Anterior cingulate cortex (tissue), 58 donors: Measurements from ENCODE around the gene SHE.

Experiments
- DNase-seq, 58 donors: peaks; one replicate each; lab custom pipeline; 2025; lab: John Stamatoyannopoulos, UW

Gene SHE

DNA sequence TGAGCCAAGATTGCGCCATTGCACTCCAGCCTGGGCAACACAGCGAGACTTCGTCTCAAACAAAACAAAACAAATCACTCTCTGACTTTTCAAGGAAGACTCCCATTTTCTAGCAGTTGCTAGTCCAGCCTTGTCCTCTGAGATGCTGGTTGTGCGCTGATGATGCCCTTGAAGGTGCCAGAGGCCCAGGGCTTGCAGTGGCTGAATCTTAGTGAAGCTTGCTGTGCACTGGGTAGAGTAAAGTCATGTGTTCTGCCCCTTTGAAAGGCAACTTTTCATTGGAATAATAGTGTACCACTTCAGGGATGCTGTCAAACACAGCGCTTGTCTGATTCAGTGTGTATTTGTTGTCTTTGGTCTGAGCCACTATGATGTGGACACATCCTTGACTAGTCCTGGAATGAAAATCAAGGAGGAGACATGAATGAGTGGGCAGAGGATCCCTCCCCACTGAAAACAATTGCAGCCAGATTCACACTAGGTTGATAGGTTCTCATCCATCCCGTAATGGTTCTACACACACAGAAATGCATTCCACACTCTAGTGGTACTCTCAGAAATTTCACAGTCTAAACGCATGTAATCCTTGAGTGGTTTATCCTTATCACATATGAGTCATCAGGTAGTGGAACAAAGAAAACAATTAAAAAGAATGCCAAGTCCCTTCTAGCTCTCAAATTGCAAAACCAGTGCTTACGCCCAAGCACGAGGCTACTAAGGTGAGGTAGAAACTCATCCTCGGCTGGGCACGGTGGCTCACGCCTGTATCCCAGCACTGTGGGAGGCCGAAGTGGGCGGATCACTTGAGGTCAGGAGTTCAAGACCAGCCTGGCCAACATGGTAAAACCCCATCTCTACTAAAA, 18.0 kb downstream of the SHE start:
- DNase-seq: no peak

DNA sequence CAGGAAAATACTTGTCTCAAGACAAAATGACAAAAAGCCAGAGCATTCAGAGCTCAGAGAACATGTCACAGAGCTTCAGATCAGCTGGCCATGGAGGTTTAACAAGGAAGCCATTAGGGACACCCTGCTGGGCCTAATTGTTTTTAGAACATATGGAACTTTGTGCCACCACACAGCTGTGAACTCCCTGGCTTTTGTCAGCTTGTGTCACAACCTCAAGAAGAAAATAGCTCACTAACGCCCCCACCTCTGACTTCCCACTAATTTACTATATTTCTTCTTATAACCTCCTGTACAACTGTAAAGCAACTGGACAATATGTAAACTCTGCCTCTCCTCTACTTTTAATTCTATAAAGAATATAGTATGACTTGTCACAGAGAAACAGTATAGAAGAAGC, 21.2 kb downstream of the SHE start:
- no peak for DNase-seq

DNA sequence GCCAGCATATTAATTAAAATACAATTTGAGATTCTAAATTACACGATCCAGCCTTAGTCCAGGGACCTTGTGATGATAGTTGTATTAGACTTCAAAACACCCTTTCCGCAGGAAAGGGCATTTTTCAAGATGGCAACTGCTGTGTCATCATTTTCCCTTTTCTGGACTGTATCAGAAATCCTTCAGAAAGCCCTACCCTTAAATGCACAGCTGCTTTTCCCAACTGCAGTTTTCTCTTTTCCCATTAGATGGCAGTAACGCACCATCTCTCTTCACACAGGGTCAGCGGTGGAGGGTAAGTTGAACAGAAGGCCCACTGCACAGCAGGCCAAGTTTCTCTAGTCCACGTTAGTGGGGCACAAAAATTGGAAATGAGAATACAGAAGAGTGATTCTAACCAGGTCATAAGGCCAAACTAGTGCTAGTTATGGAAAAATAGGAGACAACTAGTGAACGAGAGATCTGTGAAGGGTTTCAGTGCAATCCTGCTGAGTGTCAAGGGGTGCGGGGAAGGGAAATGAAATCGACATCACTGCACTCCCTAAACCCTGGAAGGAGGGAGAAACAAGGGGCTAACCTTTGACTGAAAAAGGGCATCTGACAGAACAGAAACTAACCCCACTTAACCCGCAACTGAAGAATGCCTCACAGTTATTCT, 22.3 kb downstream of the SHE start:
- peak in 47 of 58 donors; percentile 16 to 85 (median 49) for DNase-seq

DNA sequence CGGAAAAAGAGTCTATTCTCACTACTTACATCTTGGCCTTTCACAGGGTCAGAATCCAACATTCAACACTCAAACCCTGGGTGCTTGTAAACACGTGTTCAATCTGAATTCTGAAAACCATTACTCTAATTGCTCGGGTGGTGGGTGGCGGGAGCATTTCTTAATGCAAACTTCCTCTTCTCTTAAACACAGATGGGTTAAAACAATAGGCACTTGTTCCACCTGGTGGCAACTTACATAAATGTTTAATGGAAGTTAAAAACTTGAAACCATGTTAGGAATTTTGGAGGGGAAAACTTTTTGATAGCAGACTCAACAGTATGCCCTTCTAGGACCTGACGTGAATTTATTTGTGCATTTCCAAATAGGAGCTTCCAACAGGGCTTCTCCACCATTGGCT, 23.6 kb downstream of the SHE start:
- DNase-seq: no peak

DNA sequence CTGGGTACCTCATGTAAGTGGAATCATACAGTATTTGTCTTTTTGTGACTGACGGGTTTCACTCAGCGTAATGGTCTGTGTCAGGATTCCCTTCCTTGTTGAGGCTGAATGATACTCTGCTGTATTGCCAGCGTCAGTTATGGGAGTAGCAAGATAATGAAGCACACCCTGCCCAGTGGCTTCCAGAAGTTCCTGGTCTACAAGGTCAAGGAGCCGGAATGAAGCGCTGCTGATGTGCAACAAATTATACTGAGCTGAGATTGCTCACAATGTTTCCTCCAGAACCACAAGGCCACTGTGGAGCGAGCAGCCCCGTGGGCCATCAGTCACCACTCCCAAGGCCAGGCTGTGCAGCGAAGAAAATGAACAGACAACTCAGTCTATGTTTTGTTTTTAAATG, 24.2 kb downstream of the SHE start:
- DNase-seq: no peak

DNA sequence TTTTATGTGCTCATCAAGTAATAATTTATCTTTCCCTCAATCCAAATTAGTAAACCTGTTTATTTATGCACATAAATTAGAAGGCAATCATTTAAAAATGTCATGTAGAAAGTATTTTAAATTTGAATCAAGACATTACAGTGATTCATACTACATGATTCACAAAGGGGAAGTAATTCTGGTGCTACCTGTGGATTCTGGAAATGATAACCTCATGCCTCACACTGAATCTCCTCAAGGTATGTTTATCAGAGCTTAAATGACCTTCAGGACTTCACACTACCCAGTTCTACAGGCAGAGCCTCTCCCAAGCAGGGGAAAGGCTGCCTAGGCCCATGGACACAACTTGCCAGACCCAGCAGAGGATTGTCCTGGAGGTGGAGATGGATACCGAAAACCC, 25.4 kb downstream of the SHE start:
- DNase-seq: no peak

DNA sequence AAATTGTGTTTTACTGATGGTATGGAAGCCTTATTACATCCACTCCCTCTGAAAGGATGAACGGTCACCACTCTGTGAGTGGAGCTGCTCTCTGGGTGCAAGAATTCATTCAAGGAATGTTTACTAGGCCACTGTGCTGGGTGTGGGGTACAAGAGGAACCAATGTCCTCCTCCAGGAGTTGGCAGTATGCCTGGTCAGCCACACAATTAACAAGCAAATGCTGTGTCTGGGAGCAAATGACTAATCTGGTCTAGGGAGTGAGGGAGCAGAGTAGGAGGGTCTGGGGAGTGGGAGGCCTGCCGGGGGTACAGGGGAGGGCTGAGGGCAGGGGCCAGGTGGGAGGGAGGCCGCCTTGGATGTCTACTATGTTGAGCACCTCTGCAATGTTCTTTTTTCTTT, 27.4 kb downstream of the SHE start:
- DNase-seq: peak in 55 of 58 donors; percentile 16 to 92 (median 72)

DNA sequence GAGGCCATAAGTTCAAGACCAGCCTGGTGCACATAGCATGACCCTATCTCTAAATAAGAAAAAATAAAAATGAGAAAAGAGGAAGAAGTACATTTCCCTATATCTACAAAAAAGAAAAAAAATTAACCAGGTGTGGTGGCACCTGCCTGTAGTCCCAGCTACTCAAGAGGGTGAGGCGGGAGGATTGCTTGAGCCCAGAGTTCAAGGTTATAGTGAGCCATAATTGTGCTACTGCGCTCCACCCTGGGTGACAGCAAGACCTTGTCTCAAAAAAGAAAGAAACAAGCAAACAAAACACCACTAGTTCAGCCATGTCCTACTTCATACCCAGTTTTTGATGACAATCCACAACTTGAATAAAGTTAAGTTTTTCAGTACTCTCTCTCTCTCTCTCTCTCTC, 30.9 kb downstream of the SHE start:
- DNase-seq: no peak

DNA sequence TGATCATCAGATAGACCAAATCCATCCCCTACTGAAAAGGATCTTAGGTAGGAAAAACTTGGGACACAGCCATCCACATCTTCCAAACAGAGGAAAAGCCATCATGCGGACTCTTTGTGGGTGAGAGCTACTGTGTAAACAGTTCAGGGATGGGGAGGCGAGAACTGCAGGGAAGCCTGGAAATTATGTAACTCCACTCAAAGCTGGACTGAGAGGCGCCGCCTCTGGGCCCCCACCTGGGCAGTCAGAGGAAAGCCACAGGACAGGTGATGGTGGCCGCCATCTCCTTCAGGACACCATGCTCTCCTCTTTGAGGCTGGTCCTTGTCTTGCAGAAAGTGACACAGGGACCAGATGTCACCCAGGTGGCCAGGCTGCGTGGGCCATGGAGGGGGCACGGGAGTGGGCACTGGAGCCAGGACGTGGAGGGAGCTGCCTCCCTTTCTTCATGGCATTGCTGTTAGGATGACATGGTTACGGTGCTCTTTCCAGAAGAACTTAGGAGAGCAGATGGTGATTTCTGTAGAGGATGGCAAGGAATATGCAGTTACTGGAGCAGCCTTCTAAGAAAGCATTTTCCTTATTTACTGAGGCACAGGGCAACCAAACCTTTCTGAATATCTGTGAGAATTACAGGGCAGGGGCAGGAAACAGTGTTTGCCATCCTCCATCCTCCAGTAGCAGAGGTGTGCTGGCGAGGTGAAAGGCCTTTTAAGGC, 32.2 kb downstream of the SHE start:
- peak in 7 of 58 donors; percentile 9 to 45 (median 24) for DNase-seq

DNA sequence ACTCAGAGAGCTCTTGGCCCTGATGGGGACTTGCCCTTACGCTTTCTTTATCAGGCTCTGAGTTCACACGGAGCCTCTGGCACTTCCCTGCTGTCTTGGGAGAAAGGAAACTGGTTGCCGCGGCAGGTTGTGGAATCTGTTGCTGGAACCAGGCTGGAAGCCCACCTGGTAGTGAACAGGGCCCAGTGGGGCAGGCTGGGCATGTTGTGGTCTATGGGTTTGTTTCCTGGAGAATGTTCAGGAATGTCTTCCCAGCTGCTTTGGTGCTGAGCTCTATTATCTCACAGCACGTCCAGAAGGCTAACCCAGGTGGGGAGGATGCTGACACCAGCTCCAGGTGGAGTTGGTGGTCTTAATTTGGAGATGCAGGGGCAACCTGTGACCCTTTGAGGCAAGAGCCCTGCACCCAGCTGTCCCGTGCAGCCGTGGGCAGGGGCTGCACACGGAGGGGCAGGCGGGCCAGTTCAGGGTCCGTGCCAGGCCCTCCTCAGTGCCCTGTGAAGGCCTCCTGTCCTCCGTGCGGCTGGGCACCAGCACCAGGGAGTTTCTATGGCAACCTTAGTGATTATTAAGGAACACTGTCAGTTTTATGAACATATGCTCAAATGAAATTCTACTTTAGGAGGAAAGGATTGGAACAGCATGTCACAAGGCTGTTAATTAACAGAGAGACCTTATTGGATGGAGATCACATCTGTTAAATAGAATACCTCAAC, 33.5 kb downstream of the SHE start:
- DNase-seq: peak in 2 of 58 donors; percentile 6 to 10

DNA sequence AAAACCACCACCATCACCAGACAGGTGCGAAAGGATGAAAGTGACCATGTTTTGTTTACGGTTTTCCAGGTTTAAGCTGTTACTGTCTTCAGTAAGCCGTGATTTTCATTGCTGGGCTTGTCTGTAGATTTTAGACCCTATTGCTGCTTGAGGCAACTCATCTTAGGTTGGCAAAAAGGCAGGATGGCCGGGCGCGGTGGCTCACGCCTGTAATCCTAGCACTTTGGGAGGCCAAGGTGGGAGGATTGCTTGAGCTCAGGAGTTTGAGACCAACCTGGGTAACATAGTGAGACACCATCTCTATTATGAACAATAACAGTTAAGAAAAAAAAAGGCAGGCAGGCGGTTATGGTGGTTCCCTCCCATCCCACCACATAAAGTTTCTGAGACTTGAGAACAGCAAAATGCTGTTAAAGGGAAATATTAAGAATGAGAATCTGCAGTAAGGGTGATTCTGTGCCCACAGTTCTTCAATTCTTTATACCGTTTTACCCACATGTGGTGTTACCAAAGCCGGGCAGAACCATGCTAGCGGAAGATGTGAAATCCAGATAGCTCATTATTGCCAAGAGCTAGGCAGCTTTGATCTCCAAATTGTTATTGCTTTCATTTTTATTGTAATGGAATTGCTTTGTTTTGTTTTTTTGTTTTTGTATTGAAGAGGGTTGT, 34.6 kb downstream of the SHE start:
- DNase-seq: no peak

DNA sequence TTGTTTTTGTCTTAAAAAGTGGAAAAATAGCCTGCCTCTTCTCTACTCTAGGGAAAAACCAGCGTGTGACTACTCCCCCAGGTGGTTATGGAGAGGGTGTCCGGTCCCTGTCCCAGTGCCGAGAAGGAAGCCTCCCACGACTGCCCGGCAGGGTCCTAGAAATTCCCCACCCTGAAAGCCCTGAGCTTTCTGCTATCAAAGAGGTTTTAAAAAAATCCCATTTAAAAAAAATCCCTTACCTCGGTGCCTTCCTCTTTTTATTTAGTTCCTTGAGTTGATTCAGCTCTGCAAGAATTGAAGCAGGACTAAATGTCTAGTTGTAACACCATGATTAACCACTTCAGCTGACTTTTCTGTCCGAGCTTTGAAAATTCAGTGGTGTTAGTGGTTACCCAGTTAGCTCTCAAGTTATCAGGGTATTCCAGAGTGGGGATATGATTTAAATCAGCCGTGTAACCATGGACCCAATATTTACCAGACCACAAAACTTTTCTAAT, 35.2 kb downstream of the SHE start:
- peak in 2 of 58 donors; percentile 6 to 9 for DNase-seq

DNA sequence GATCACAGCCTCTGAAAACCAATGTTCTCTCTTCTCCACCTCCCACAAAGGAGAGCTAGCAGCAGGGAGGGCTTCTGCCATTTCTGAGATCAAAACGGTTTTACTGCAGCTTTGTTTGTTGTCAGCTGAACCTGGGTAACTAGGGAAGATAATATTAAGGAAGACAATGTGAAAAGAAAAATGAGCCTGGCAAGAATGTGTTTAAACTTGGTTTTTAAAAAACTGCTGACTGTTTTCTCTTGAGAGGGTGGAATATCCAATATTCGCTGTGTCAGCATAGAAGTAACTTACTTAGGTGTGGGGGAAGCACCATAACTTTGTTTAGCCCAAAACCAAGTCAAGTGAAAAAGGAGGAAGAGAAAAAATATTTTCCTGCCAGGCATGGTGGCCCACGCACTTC, 36.0 kb downstream of the SHE start:
- no peak for DNase-seq

DNA sequence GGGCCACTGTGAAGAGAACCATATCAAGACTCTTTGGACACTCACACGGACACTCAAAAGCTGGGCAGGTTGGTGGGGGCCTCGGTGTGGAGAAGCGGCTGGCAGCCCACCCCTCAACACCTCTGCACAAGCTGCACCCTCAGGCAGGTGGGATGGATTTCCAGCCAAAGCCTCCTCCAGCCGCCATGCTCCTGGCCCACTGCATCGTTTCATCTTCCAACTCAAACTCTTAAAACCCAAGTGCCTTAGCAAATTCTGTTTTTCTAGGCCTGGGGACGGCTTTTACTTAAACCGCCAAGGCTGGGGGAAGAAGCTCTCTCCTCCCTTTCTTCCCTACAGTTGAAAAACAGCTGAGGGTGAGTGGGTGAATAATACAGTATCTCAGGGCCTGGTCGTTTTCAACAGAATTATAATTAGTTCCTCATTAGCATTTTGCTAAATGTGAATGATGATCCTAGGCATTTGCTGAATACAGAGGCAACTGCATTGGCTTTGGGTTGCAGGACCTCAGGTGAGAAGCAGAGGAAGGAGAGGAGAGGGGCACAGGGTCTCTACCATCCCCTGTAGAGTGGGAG, 36.5 kb downstream of the SHE start:
- DNase-seq: peak in 2 of 58 donors; percentile 21 to 27

DNA sequence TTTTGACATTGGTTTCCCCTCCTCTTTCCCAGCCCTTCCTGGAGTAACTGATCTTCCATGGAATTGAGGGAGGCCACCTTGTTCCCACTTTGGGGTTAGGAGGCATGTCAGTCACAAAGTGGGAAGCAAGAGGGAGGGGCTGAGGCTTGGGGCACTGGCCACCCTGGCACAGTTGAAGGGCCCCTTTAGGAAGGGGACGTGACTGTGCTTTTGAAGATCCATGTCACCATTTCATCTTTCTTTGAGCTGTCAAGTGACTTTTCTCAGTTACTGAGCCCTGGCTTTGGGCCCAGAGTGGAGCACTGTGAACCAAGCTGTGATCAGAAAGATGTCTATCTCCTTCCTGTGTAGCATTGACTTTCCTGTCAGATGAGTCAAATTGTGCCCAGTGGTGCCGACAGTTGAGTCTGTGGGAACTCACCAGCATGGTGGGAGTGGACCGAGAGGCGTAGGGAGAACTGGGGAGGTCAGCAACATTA, 38.7 kb downstream of the SHE start:
- DNase-seq: peak in 2 of 58 donors; percentile 16

DNA sequence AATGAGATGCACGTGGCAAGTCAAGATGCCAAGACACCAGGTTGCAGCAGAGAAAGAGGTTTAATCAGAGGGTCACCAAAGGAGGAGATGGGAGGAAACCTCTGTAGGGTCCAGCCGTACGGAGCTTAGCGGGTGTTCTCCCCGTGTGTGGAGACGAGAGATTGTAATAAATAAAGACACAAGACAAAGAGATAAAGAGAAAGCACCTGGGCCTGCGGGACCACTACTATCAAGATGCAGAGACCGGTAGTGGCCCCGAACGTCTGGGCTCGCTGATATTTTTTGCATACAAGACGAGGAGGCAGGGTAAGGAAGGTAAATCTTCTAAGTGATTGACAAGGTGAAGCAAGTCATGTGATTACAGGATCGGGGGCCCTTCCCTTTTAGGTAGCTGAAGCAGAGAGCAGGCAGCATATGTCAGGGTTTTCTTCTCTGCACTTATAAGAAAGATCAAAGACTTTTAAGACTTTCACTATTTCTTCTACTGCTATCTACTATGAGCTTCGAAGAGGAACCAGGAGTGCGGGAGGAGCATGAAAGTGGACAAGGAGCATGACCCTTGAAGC, 41.4 kb downstream of the SHE start:
- no peak for DNase-seq

DNA sequence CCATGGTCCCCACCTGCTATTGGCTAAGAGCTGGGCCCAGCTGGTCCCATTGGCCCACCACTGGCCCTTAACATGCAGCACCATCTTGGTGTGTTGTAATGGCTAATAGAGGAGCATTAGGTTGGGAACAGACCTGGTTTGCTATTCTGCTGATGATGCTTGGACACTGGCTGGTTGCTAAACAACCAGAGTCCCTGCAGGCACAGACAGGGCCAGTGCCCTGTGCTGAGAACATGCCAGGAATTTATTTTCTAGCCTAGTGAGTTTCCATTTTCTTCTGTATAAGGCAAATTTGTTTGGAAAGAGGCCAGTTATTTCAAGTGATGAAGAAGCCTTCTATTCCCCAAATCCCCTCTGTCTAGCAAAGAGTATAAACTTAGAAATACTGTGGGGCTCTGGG, 43.1 kb downstream of the SHE start:
- DNase-seq: peak in 13 of 58 donors; percentile 12 to 50 (median 24)

DNA sequence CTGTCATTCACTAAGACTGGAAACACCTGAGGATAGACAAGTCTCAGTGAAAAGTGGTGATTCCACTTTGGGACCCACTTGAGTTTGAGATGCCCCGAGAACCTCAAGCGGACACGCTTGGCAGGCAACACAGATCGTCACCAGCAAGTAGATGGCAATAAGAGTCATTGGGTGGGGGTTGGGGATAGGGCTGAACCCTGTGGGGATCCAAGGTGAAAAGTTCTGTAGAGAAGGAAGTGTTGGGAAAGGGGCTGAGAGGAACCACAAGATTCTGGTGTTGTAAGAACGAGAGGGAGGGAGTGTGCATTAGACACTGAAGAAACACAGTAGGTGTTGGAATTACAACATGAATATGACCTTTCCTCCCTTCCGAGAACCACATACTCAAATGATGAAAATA, 45.6 kb downstream of the SHE start:
- DNase-seq: no peak
